ENCODE measurements around the gene FOXL3.
"Not testable (repeated sequence)": the region's sequence is repeated elsewhere in the genome, so short reads cannot be mapped to it uniquely, and the experiment has no call there.

FOXL3 gene

GRCh38 chr7:326809-327232 is 36.9 kb downstream of the FOXL3 start:
- no peak for DNase-seq

- DNase-seq = no peak
Observed at GRCh38 chr7:327233-327931, 37.4 kb downstream of the FOXL3 start.

GRCh38 chr7:327991-328702 is 38.2 kb downstream of the FOXL3 start:
- no peak for DNase-seq

GRCh38 chr7:329691-330281 is 39.8 kb downstream of the FOXL3 start:
- no peak for DNase-seq

- DNase-seq = no peak
Observed at GRCh38 chr7:330511-331230, 40.7 kb downstream of the FOXL3 start.

- no peak for DNase-seq
Observed at GRCh38 chr7:332020-332517, 42.1 kb downstream of the FOXL3 start.

GRCh38 chr7:332646-333392 is 42.8 kb downstream of the FOXL3 start:
- DNase-seq = peak; percentile 82

GRCh38 chr7:333393-333764 is 43.4 kb downstream of the FOXL3 start:
- DNase-seq = no peak

GRCh38 chr7:334618-335357 is 44.8 kb downstream of the FOXL3 start:
- DNase-seq = no peak

GRCh38 chr7:335358-336148 is 45.6 kb downstream of the FOXL3 start:
- no peak for DNase-seq

- DNase-seq = not testable (repeated sequence)
Observed at GRCh38 chr7:336149-336533, 46.2 kb downstream of the FOXL3 start.

GRCh38 chr7:336810-337566 is 47.0 kb downstream of the FOXL3 start:
- no peak for DNase-seq

GRCh38 chr7:337567-337951 is 47.6 kb downstream of the FOXL3 start:
- DNase-seq = no peak

- DNase-seq = no peak
Observed at GRCh38 chr7:338295-339061, 48.5 kb downstream of the FOXL3 start.

GRCh38 chr7:339062-339342 is 49.0 kb downstream of the FOXL3 start:
- no peak for DNase-seq

GRCh38 chr7:339696-340095 is 49.7 kb downstream of the FOXL3 start:
- DNase-seq = no peak

GRCh38 chr7:340200-340937 is 50.4 kb downstream of the FOXL3 start:
- DNase-seq = no peak

Measured in CD4-positive, alpha-beta T cell treated with Interleukin-21 for 1 hour (primary cell).